Muscle of leg (tissue), 9 donors: Measurements from ENCODE around the gene SETD3. TPM values are rescaled to one million over a fixed set of nuclear protein-coding genes. Genes with fewer than 3 reads are reported as not detected.

Experiments used
- polyA plus RNA-seq, 8 donors: library from polyadenylated mRNA; unstranded; fragments of 120-200 nt; gene quantifications; one replicate each; pipeline versions ENCODE4 v1.2.1 to v1.2.3, GENCODE V29; 2013; ENCODE audit warnings: inconsistent platforms in 1 of 8, low replicate concordance in 1 of 8; ENCODE audit not compliant: insufficient read length in 8 of 8, insufficient read depth in 1 of 8
- total RNA-seq: library from RNA; stranded (reverse); fragments of 120-200 nt; gene quantifications from one replicate; pipeline ENCODE4 v1.2.4, GENCODE V29; 2013

The SETD3 gene
- total and polyA plus RNA-seq, 9 donors: 53.3 to 99.2 (median 61.1) TPM

Other genes starting within 250 kb of the SETD3 start
- gene BCL11B, start 208.7 kb downstream of the SETD3 start, total RNA-seq: 1.2 TPM
- gene BCL11B, start 208.7 kb downstream of the SETD3 start, polyA plus RNA-seq: 1 to 10 TPM in 7 of 8 donors, under 1 TPM in 1; 0.89 to 6.3 (median 1.5) TPM
- gene CCNK, start 550 bp upstream of the SETD3 start, total RNA-seq: 18.0 TPM
- gene CCNK, start 550 bp upstream of the SETD3 start, polyA plus RNA-seq: 10 to 100 TPM; 27.7 to 41.9 (median 35.5) TPM
- 3.4 TPM for gene CCDC85C, start 123.3 kb upstream of the SETD3 start, total RNA-seq
- gene CCDC85C, start 123.3 kb upstream of the SETD3 start, polyA plus RNA-seq: 1 to 10 TPM; 3.2 to 6.5 (median 4.4) TPM
- 2.3 TPM for gene HHIPL1, start 164.3 kb upstream of the SETD3 start, total RNA-seq
- gene HHIPL1, start 164.3 kb upstream of the SETD3 start, polyA plus RNA-seq: 1 to 10 TPM; 1.4 to 2.8 (median 2.2) TPM
- gene CYP46A1, start 203.4 kb upstream of the SETD3 start, total RNA-seq: 2.3 TPM
- gene CYP46A1, start 203.4 kb upstream of the SETD3 start, polyA plus RNA-seq: 1 to 10 TPM; 2.4 to 6.3 (median 3.7) TPM